Measurements from ENCODE around the gene EFHC1.

The EFHC1 gene

DNA sequence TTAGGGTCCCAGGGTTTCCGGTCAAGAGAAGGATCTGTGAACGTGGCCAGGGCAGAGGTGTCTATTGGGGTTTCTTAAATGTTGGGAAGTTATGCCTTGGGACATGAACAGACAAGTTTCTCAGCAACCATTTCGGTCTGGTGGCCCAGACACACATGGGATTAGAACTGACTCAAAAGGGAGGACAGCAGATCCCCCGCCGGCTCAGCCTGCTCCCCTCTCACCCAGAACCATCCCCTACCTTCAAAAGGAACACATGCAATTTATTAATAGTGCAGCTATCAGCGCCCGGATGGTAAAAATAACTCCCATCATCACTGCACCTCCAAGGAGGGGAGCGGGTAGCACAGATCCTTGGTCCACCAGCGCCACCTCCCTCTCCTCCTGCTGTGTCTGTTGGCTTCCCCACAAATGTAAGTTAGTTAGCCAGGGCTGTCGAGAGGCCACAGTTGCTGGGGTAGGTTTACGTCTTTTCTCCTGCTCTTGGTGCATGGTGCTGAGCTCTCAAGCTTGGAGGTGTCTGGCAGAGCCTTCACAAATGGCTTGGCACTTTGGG, 79.6 kb downstream of the EFHC1 start:
- TF ChIP-seq, protein P1, sequence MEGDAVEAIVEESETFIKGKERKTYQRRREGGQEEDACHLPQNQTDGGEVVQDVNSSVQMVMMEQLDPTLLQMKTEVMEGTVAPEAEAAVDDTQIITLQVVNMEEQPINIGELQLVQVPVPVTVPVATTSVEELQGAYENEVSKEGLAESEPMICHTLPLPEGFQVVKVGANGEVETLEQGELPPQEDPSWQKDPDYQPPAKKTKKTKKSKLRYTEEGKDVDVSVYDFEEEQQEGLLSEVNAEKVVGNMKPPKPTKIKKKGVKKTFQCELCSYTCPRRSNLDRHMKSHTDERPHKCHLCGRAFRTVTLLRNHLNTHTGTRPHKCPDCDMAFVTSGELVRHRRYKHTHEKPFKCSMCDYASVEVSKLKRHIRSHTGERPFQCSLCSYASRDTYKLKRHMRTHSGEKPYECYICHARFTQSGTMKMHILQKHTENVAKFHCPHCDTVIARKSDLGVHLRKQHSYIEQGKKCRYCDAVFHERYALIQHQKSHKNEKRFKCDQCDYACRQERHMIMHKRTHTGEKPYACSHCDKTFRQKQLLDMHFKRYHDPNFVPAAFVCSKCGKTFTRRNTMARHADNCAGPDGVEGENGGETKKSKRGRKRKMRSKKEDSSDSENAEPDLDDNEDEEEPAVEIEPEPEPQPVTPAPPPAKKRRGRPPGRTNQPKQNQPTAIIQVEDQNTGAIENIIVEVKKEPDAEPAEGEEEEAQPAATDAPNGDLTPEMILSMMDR (IDR thresholded peaks at IDR 0.05; ENCODE audit: low read depth, low read length) = no peak
- H3K4me3 ChIP-seq (replicated peaks in 1 of 2; ENCODE audit: low read depth in 2 of 2, low read length in 2 of 2) = no peak overlapping the region

GRCh38 chr6:52500238-52501129, 80.3 kb downstream of the EFHC1 start:
- DNase-seq (ENCODE audit: low read depth in 2 of 2) = peak in 1 of 2 donors; percentile 12
- TF ChIP-seq, protein P1 (IDR thresholded peaks at IDR 0.05; ENCODE audit: low read depth, low read length) = no peak
- H3K4me3 ChIP-seq (replicated peaks in 1 of 2; ENCODE audit: low read depth in 2 of 2, low read length in 2 of 2) = no peak overlapping the region

More for the DNA sequence above, 79.6 kb downstream of the EFHC1 start:
- DNase-seq (ENCODE audit: low read depth in 2 of 2) = peak in 1 of 2 donors; percentile 12

- TF ChIP-seq, protein P1 (IDR thresholded peaks at IDR 0.05; ENCODE audit: low read depth, low read length) = no peak
- no peak for DNase-seq (ENCODE audit: low read depth in 2 of 2)
- H3K4me3 ChIP-seq (replicated peaks in 1 of 2; ENCODE audit: low read depth in 2 of 2, low read length in 2 of 2) = no peak overlapping the region
These were observed 82.3 kb downstream of the EFHC1 start for GRCh38 chr6:52502306-52503029.

DNA sequence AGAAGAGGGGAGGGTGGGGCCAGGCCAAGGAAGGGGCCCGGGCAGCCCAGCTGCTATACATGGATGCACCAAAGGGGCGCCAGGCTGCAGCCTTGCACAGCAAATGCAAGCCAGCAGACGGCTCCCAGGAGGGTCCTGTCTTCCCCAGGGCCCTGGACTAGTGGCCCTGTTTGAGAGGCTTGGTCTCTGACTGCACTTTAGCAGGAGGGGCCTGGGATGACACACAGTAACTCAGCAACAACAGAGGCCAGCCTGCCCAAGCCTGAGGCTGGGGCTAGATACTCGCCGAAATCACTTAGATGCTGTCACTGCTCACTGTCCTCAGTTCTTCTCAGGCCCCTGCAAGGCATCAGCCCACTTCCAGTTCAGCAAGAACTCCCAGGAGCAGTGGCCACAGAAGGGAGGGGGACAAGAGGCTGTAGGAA, 83.2 kb downstream of the EFHC1 start:
- TF ChIP-seq, protein P1 (IDR thresholded peaks at IDR 0.05; ENCODE audit: low read depth, low read length) = peak; percentile 29
- H3K4me3 ChIP-seq (replicated peaks in 1 of 2; ENCODE audit: low read depth in 2 of 2, low read length in 2 of 2) = no peak overlapping the region
- DNase-seq (ENCODE audit: low read depth in 2 of 2) = peak in 1 of 2 donors; percentile 62

- no peak overlapping the region for H3K4me3 ChIP-seq (replicated peaks in 1 of 2; ENCODE audit: low read depth in 2 of 2, low read length in 2 of 2)
- peak; percentile 82 to 91 for DNase-seq (ENCODE audit: low read depth in 2 of 2)
- TF ChIP-seq, protein P1 (IDR thresholded peaks at IDR 0.05; ENCODE audit: low read depth, low read length) = no peak
These were observed 84.0 kb downstream of the EFHC1 start for GRCh38 chr6:52503851-52504781.

DNA sequence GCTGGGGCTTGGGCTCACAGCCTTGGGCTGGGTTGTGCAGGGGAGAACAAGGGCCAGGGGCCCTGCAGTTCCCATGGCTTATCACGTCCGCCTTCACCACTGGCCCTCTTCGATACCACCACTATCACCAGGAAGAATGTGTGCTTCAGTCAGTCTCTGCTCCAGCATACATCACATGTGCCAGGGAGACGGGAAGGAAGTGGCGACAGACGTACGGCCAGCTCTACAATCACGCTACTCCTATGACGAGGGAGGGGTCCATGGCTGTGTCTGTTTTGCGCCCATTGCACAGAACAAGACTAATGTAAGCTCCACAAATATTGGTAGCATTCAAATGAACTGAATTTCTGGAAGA, 84.6 kb downstream of the EFHC1 start:
- DNase-seq (ENCODE audit: low read depth in 2 of 2) = no peak
- H3K4me3 ChIP-seq (replicated peaks in 1 of 2; ENCODE audit: low read depth in 2 of 2, low read length in 2 of 2) = no peak overlapping the region
- TF ChIP-seq, protein P1 (IDR thresholded peaks at IDR 0.05; ENCODE audit: low read depth, low read length) = no peak
